SKM-1 (cell line): ENCODE data around the gene DPF3.

Source experiments
- DNase-seq: peaks from one replicate; lab custom pipeline; 2025; ENCODE audit not compliant: unreplicated experiment; lab: John Stamatoyannopoulos, UW

Gene DPF3

DNA sequence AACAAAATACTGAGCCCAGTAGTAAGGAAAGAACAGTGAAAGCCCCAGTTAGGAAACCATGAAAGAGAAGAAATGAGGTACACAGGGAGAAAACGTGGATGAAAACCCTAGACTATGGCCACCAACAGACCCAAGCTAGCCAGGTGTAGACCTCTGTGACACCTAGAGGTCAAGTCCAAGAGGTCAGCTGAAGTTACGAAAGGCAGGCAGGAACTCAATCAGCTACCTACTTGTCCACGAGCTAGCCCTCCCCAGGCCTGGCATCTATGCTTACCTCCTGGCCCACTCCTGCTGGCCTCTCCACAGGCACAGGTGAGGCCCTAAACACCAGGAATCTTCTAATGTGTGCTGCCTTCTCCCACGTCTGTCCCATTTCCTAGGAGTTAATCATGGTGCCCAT lies 48.7 kb downstream of the DPF3 start:
- no peak for DNase-seq

DNA sequence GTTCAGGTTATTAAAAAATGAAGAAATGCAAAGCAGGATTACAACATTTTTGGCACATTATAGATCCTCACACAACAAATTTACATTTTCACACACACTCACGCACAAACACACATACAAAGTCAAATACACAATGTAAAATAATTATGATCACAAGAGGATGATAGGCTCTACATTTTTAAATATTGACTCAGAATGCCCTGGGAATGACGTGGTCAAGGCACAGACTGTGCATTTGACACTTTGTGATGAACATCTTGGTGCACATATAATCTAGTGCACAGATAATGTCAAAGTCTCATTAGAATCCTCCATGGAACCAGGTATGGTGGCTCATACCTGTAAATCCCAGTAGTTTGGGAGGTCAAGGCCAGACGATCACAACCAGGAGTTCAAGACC lies 49.4 kb downstream of the DPF3 start:
- no peak for DNase-seq

DNA sequence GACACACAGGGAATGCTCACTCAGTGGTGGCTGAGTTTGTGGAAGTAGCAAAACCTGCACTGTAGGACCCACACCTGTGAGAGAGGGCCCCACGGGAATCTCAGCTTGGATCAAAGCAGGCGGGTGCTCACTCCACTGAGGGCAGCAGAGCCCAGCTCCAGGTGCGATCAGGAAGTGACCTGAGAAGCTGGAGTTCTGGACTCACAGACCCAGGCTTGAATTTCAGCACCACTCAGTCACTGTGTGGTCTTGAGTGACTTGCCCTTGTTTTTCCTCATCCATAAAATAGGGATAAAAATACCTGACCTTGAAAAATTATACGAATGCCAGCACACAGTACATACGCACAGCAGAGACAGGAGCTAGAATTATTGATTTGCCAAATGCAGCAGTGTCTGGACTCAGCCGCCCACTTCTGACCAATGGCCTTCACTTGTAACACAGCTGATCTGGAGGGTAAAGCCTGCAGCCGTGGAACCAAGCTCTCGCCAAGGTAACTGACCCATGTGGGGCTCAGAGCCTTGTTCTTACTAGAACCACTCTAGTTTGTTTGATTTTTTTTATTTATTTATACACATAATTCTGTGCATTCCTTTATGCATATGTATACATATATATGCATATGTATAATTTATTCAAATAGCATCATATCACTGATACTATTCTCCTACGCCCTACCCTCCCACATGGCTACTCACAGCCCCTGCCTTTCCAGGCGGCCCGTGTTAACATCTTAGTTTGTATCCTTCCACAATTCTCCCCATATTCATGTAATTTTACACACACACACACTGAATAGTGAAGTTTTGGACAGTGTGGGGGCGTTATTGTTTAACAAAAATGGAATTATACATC lies 53.9 kb downstream of the DPF3 start:
- no peak for DNase-seq

DNA sequence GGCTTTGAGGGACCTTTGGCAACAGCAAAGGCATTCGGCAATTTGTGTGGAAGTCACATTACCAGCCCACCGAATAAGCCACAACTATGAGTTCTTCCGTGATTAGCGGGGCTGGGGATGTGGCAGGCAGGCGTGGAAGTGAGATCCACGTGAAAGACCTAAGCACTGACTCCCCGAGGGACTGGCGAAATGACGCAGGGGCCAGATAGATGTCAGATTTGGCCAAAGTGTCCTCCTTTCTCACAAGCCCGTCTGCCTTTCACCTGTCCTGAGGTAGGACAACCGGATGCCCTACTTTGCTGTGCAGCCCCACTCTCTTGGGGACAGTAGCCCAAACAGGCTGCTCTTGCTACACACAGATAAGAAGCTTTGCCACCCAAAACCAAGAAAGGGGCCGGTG lies 54.5 kb downstream of the DPF3 start:
- DNase-seq: no peak

DNA sequence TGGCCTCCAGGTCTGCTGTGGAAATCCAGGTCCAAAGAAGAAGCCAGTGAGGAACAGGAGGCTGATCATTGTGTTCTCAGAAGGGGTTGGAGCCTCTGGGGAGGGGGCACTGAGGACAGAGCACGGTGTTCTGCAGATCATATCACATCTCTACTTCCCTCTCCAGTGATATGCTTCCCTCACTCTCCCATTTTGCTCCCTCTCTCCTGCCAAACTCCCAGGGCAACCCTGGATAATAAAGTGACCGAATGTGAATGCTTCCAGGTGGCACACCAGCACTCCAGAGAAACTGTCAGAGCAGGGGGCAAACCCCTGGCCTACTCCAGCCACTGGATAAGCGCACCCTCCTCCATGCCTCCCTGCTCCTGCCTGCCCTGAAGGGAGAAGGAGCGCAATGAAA lies 57.8 kb downstream of the DPF3 start:
- DNase-seq: no peak

DNA sequence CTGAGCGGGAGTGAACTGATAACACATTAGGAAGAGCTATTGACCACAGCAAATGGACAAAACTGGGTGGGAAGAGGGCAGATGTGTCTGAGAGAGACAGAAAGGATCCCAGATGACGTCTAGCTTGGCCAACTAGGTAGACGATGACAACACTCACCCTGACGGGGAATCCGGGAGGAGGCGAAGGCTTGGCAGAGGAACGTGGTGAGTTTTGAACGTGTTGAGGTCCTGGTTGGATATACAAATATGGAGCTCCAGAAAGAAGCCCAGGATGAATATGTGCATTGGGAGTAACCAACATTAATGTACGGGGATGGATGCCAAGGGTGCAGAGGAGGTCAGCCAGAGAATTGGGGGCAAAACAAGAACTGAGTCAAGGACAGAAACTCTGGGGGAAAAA lies 60.7 kb downstream of the DPF3 start:
- DNase-seq: no peak

DNA sequence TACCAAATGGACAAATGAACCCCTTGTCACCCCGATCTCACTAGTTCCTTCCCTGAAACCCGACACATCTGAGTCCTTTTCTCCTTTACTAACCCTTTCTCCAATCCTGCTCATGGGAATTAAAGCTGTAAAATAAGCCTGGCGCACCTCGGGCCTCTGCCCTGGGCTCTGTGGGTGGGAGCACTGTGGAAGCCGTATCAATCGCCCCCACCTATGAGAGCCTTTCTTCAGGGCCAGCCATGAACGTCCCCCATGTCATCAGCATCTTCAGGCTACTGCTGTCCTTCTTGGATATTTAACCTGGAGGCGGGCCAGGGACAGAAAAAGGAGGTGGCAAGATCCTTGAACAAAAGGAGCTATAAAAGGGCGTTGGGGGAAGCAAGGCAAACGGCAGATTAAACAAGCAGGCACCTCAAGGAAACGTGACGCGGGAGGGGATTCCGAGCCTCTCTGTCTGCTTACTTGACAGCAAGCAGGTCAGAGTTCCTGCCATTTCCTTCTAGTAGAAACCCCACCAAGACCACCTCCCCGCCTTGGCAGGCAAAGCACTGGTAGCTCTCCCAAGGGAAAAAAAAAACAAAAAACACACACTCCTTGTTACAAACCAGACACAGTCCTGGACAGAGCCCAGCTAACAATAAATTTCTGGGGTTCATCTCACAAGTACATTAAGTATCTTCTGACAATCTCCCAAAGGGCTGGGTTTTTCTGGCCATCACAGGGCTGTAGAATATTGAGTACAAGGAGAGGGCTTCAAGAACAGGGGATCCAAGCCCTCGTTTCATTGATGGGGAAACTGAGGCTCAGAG lies 62.9 kb downstream of the DPF3 start:
- DNase-seq: no peak

DNA sequence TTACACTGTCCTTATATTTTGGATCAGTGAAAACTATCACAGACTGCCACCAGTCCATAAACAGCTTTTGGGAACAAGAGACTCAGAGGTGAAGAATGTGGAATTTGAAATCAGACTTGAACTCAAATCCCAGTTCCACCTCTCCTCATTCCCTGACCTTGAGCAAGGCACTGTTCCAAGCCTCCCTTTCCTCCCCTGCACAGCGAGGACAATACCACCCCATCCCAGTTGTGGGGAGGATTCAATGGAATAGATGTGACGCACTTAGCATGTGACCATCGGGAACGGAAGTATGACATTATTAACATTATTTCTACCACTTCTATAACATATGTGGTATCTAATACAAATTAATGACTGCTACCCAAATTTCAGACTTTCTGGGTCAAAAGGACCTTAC lies 63.5 kb downstream of the DPF3 start:
- no peak for DNase-seq

DNA sequence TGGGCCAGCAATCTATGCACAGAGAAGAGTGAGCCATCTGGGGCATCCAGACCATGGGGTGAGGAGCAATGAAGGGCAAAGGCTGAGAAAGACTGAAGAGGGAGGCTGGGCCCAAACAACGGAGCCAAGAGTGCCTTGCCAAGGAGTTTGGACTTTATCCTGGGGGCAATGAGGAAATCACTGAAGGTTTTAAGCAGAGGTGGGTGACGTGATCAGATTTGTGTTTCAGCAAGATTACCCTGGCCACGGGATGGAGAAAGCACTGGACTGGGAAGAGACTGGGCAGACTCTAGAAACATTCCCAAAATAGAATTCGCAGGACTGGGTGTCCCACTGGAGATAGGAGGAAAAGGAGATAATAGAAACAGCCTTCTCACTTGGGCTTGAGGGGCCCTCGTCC lies 65.3 kb downstream of the DPF3 start:
- DNase-seq: no peak

DNA sequence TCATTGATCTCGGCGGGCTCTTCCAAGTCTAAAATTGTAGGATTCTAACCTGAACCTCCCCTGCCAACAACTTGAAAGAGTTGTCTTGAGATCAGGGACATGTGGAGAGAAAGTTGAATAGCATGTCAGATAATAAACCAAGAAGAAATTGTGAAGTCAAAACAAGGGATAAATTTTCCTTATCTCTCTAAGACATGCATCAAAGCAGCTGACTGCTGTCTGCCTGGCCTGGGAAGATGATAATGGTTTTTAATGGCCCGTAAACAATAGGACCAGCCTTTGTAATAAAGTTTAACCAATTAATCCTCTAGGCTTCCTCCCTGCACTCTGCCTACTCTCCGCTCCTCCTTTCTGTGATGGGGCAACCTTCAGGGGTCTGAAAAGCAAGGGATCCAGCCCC lies 67.9 kb downstream of the DPF3 start:
- no peak for DNase-seq

DNA sequence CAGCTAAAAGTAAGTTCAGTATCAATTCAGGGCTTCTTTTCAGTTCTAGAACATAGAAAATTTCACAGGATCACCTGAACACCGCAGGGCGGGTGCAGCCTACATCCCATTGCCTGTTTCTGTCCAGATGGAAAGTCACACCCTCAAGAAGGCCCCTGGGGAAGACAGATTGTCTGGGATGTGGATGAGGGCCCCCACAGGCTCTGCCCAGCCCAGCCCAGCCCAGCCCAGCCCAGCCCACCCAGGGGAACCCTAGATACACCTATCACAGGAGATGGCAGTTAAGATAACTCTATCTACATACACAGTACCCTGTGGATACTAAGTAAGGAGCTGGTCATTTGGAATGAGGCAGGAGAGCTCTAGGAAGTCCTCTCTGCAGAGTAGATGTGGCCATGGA lies 68.4 kb downstream of the DPF3 start:
- DNase-seq: no peak

DNA sequence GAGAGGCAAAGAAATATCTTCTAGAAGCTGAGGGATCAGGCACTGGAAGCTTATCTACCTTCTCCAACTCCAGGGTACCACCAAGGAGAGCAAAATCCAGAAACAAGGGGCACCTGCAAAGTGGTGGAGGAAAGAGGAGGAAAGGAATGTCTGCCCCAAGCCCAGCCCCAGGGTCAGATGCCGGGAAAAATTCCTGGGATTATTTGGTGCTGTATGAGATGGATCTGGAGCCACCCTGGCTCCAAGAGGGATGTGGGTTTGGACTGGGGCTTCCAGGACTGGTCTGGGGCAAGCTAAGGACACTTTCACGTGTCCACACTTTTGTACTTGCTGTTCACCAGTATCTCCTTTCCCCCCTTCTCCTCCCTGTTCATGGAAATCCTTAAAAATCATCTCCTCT lies 69.8 kb downstream of the DPF3 start:
- no peak for DNase-seq

DNA sequence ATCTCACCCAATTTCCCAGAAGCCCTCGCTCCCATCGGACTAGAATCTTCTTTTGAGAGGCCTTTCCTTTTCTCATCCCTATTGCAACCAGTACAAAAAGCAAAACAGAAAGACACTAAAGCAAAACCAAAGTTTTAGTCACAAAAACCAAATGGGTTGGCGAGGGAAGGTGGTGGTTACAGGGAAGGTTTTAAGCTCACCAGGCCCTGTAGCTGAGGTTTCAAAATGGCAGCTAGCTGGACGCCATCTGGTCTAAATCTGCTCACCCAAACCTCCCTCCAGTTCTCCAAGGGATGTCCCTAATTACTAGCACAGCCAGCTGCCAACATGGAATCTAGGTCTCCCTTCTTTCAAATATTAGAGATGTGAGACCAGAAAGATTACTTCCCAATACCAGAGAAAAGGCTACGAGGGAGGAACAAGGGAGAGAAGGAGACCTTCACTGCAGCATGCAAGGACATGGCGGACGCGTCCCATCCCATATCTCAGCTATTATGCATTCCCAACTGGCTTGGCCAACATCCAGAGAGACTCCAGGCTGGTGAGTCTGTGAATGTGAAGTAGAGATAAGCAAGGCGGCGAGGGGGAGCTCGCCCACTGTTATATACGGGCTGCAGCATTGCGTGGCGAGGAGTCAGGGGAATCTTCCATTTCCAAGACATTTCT lies 70.8 kb downstream of the DPF3 start:
- no peak for DNase-seq

DNA sequence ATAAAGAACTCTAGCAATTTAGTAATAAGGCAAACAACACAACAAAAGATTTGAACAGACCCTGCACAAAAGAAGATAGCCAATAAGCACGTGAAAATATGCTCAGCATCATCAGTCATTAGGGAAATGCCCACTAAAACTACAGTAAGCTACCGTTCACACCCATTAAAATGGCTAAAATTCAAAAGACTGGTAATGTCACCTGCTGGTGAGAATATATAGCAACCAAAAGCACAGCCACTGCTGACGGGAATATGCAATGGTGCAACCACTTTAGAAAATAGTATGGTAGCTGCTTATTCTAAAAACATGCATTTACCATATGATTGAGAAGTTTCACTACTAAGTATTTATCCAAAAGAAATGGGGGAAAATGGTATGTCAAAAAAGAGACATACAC lies 74.9 kb downstream of the DPF3 start:
- no peak for DNase-seq

DNA sequence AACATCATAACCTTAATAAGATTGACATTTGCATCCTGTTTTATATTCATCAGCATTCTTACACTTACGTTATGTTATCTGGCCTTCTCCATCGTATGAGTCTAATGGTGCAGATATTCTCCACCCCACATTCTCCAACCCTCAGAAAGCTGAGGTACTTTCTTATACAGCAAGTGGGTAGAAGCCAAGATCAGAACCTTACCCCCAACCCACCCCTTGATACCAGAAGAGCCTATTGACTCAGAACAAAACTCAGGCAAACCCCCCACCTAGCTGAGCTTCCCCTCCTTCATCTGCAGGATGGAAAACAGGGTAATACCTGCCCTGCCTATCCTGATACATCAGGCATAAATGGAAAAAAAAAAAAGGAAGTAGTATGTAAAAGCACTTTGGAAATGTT lies 77.6 kb downstream of the DPF3 start:
- DNase-seq: no peak

DNA sequence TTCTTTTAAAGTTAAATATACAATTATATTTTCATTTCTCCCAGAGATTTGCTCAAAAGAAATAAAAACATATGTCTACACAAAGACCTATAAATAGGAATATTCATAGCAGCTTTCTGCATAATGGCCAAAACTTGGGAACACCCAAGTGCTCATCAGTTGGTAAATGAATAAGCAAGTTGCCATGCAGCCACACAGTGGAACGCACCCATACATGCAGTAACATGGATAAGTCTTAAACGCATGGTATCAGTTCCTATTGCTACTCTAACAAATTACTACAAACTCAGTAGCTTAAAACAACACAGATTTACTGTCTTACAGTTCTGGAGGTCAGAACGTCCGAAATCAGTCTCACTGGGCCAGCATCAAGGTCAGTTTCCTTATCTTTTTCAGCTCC lies 78.5 kb downstream of the DPF3 start:
- DNase-seq: no peak

DNA sequence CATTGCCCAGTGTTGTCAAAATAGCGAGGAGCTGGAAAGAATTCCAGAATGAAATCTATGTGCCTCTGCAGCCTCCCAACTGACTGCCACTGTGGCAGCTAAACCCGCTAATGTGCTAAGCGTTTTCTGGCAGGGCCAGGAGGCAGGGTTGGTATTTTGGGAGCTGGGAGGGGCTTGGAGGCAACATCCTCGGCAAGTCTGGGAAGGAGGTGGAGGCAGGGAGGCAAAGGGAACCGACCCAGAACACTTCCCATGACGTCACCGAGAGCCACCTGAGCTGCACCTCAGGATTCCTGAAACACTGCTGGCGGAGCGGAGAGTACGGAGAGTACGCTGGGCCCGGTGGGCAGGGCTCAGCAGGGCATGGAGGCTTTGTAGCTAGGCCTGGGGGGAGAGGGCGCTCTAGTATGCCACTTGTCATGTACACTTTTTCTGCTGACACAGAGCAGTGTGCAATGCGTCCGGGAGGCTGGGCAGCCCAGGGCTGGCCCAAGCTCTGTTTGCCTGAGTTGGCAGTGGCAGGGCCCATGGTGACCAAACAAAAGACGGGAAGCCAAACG lies 81.5 kb downstream of the DPF3 start:
- no peak for DNase-seq

DNA sequence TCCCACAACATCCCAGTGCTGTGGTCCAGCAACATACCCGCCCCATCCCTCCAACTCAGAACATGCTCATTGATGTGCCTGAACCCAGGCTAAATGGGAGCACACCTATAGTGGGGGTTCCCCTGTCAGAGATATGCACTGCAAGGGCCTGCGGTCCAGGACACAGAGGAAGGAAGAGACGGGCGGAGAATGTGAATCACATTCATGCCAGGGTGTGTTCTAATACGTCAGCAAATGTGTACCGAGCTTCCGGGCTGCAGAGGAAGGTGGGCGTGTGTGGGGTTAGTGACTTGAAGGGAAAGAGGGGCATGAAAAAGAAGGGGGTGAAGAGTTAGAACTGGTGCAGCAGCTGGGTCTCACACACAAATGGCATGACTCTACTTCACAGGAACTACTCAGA lies 83.7 kb downstream of the DPF3 start:
- DNase-seq: no peak

DNA sequence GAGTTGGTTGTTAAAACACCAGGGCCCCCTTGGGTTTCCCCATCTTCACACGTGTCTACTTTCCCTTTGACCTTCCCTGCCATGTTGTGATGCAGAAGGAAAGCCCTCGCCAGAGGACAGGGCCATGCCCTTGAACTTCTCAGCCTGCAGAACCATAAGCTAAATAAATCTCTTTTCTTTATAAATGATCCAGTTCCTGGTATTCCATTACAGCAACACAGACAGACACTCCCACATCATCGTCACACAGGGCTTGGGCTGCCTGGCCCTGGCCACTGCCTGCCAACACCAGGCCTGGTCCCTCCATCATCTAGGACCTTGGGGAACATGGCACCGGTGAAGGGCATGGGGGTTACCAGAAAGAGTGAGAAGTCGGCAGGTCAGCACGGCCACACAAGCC lies 84.8 kb downstream of the DPF3 start:
- DNase-seq: no peak

DNA sequence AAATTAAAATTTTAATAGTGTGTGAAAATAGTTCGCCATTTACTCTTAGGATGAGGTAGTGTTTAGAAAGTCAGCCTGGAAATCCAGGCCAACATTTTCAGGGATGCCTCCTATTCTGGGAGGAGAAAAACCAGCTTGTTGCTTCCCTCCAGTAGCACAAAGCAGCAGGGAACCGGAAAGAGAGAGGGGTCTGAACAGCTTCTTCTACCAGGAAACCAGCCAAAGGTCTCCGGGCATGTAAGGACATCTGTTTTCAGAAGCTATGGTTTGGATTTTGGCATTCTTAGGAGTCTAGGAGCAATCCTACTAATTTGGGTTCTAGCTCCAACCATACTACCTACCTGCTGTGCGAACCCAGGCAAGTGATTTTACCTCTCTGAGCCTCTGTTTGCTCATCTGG lies 85.3 kb downstream of the DPF3 start:
- DNase-seq: no peak

DNA sequence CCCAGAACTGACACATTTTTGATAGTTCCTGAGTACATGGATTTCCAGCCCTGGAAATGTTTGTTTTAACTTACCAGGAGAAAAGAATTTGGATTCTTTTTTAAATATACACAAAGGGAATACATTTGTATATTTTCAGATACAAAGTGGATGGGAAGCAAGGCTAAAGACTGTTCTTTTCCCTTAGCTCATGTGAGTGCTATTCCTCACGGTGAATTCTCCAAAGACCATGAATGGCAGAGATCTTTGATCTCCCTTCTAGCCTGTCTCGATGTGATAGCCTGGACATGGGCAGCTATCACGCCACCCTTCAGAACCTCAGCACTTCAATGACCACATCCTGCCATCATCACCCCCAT lies 91.3 kb downstream of the DPF3 start:
- no peak for DNase-seq
